GM10266 (cell line): ENCODE data around the gene TMEFF2.
"Not testable (repeated sequence)": the region's sequence is repeated elsewhere in the genome, so short reads cannot be mapped to it uniquely, and the experiment has no call there.

Experiments
- DNase-seq: peaks from one replicate; pipeline ENCODE4 v3.0.0; 2012; ENCODE audit errors: extremely low spot score
- TF ChIP-seq, protein P1 (sequence below): IDR thresholded peaks from 2 replicates; pipeline ENCODE4 v1.5.1; 2012; ENCODE audit warnings: mild to moderate bottlenecking, low read depth; ENCODE audit not compliant: control insufficient read depth, insufficient read depth; ENCODE audit errors: missing control alignments

Gene TMEFF2

GRCh38 chr2:192124571-192124970 lies 70.2 kb downstream of the TMEFF2 start:
- TF ChIP-seq, protein P1, sequence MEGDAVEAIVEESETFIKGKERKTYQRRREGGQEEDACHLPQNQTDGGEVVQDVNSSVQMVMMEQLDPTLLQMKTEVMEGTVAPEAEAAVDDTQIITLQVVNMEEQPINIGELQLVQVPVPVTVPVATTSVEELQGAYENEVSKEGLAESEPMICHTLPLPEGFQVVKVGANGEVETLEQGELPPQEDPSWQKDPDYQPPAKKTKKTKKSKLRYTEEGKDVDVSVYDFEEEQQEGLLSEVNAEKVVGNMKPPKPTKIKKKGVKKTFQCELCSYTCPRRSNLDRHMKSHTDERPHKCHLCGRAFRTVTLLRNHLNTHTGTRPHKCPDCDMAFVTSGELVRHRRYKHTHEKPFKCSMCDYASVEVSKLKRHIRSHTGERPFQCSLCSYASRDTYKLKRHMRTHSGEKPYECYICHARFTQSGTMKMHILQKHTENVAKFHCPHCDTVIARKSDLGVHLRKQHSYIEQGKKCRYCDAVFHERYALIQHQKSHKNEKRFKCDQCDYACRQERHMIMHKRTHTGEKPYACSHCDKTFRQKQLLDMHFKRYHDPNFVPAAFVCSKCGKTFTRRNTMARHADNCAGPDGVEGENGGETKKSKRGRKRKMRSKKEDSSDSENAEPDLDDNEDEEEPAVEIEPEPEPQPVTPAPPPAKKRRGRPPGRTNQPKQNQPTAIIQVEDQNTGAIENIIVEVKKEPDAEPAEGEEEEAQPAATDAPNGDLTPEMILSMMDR = no peak
- no peak for DNase-seq

DNA sequence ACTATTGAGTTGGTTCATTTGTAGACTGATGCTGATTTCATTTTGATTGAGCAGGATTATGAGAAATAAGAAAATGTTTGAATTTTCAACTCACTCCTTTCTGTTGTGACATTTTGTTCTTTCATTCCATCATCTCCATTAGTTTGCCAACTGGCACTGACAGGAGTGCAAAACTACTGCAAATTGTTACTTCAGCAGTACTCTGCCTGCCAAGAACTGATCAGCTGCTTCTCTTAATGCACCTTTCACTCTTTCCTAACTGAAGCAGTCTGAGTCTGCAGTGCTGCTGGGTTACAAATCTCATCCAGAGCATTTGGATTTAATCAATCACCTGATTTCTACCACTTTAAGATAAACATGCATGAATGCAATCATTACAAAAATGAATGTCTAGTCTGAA lies 70.9 kb downstream of the TMEFF2 start:
- TF ChIP-seq, protein P1 = no peak
- no peak for DNase-seq

DNA sequence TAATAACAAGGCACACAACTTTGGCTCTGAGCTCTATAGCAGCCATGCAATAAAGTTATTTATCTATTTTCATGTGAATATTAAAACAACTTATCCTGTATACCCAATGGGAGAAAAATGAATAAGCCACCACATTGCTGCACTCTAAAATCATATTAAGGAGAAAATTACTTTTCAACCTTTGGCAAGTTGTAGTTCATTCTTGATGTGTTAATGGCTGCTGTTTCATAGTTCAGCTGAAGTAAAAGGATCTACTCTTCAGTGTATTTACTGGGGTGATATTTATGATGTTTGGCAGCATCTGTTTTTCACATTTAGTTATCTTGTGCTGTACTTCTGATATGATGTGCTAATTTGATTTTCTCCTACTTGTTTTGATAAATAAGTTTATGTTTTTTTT lies 71.8 kb downstream of the TMEFF2 start:
- DNase-seq = no peak
- TF ChIP-seq, protein P1 = no peak

GRCh38 chr2:192122141-192122540 lies 72.6 kb downstream of the TMEFF2 start:
- TF ChIP-seq, protein P1 = no peak
- no peak for DNase-seq

DNA sequence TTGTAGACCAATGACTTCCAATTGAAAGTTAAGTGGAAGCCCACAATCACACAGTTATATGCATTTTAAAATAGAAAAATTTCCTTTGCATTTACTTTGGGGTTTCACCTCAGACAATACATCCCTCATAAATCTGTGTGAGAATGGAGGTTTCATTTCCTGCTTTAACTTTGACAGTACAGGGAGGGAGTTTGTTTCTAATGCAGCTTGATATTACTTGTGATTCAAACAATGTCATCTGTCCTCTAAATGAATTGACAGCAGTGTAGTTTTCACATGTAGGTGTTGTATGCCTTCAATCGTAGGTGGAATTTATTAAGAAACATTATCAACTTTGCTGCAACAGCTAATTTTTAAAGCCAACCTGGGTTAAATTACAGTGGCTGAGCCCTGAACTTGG lies 75.2 kb downstream of the TMEFF2 start:
- TF ChIP-seq, protein P1 = no peak
- no peak for DNase-seq

- TF ChIP-seq, protein P1 = no peak
- no peak for DNase-seq
Measured at GRCh38 chr2:192117705-192118104, 77.0 kb downstream of the TMEFF2 start.

DNA sequence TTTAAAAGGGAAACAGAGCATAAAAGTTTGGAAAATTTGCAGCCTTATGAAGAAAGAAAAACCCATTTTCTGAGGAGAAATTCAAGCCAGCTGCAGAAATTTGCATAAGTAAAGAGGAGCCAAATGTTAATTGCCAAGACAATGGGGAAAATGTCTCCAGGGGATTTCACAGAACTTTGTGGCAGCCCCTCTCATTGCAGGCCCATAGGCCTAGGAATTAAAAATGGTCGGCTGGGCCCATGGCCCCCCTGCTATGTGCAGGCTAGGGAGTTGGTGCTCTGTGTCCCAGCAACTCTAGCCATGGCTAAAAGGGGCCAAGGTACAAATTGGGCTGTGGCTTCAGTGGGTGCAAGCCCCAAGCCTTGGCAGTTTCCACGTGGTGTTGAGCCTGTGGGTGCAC lies 83.2 kb downstream of the TMEFF2 start:
- not testable (repeated sequence) for DNase-seq

DNA sequence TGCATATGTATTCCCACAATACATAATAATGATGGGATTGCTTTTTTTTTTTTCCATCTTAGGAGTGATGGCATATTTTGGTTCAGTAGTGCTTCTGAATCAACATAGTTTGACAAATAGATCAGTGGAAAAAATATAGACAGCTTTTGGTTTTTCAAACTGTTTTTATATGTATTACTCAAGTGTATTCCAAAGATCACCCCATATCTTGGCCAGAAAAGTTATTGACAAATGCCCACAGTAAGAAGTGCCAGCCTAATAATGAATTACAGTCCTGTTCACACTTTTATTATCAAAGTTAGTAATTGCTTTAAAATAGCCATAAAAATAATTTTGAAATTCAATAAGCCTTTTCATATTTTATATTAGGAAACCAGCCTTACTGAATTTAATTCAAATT lies 95.0 kb downstream of the TMEFF2 start:
- DNase-seq = no peak
- TF ChIP-seq, protein P1 = no peak
